Measurements from ENCODE around the gene ZNF438.
A peak's percentile ranks its signal among the peaks of the same experiment; 100 is the strongest.
"Not testable (repeated sequence)": the region's sequence is repeated elsewhere in the genome, so short reads cannot be mapped to it uniquely, and the experiment has no call there.

Gene ZNF438

DNA sequence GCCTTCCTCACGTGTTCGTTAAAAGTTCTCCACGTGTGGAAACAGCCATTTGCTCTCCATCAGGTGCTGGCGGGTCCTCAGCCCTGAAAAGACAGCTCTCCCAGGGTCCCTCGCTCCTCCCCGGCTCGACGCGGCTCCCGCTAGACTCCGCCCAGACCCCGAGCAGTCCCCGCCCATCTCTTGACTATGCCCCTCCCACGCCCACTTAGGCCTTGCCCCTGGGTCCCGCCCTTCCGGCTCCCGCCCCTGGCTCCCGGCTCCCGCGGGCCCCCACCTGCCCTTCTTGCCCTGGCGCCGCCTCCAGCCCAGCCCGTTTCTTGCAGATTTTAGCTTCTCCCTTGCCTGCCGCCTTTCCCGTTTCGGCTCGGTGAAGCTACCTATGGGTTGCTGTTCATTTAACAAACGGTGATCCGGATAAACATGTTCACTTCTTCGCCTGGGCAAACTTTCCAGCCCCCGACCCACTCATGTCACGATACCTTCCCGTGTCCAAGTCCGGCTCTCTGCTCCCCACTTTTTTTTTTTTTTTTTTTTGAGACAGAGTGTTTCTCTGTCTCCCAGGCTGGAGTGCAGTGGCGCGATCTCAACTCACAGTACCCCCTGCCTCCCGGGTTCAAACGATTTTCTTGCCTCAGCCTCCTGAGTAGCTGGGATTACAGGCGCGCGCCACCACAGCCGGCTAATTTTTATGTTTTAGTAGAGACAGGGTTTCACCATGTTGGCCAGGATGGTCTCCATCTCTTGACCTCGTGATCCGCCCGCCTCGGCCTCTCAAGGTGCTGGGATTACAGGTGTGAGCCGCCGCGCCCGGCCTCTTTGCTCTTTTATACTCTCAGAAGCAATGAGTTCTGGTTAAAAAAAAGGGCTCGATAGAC lies 830 bp upstream of the ZNF438 start:
- Mint-ChIP-seq H3K4me1 (peaks cover 18% of the 10 kb centered on the region), H3K27me3 (no peaks in the 10 kb centered on the region), H3K9me3 (no peaks in the 10 kb centered on the region), H3K4me3 (peak overlapping the region; percentile 79), H3K36me3 (no peaks in the 10 kb centered on the region), H3K27ac (peak overlapping the region; percentile 97)
- CTCF ChIA-PET = interaction anchor here (0.8 to 3.2 kb wide), 8 partner anchors 16 to 459 kb away, joined by 3 to 14 read pairs (median 4); no protein-coding TSS in a partner anchor
- peak; percentile 95 for DNase-seq

DNA sequence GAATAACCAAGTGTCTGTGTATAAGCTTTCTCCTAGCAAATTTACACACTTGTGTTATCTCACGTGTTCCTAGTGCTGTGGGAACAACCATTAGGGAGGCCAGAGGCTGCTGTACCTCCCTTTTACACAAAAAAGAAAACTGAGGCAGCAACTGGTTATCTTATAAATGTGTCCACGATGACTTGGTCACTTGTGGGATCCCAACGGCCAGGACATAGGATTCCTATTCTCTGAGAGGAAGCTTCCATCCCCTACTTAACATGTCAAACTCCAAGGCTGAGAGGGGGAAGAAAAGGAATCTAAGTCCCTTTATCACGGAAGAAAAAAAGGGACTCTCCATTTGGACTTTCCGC lies 484 bp downstream of the ZNF438 start:
- H3K4me3 Mint-ChIP-seq = peak overlapping the region; percentile 79
- no peaks in the 10 kb centered on the region for H3K9me3 Mint-ChIP-seq
- peaks cover 18% of the 10 kb centered on the region for H3K4me1 Mint-ChIP-seq
- no peaks in the 10 kb centered on the region for H3K36me3 Mint-ChIP-seq
- H3K27me3 Mint-ChIP-seq = no peaks in the 10 kb centered on the region
- DNase-seq = no peak
- peak overlapping the region; percentile 97 for H3K27ac Mint-ChIP-seq
- CTCF ChIA-PET = interaction anchor here (1.1 to 3.2 kb wide), 5 partner anchors 33 to 460 kb away, joined by 3 to 14 read pairs (median 4); no protein-coding TSS in a partner anchor

- no peaks in the 10 kb centered on the region for H3K36me3 Mint-ChIP-seq
- DNase-seq = no peak
- CTCF ChIA-PET = interaction anchor here (1.7 to 3.2 kb wide), 2 partner anchors 36 to 247 kb away, joined by 4 to 14 read pairs; no protein-coding TSS in a partner anchor
- H3K9me3 Mint-ChIP-seq = no peaks in the 10 kb centered on the region
- H3K4me1 Mint-ChIP-seq = peaks cover 18% of the 10 kb centered on the region
- no peaks in the 10 kb centered on the region for H3K27me3 Mint-ChIP-seq
- peak overlapping the region; percentile 21 for H3K27ac Mint-ChIP-seq
- peak overlapping the region; percentile 79 for H3K4me3 Mint-ChIP-seq
Observed at GRCh38 chr10:31030800-31031199, 865 bp downstream of the ZNF438 start.

- DNase-seq = no peak
- Mint-ChIP-seq H3K27me3 (no peaks in the 10 kb centered on the region), H3K9me3 (no peaks in the 10 kb centered on the region), H3K27ac (no peak overlapping the region), H3K4me1 (peaks cover 18% of the 10 kb centered on the region), H3K36me3 (no peaks in the 10 kb centered on the region), H3K4me3 (no peak overlapping the region)
- CTCF ChIA-PET = interaction anchor here (3.2 kb wide), 1 partner anchor 246 kb away, joined by 14 read pairs; no protein-coding TSS in a partner anchor
Observed at GRCh38 chr10:31030260-31030659, 1.4 kb downstream of the ZNF438 start.

- no peak overlapping the region for H3K4me3 Mint-ChIP-seq
- no peak for DNase-seq
- CTCF ChIA-PET = interaction anchor here (0.6 to 0.7 kb wide), 2 partner anchors 302 to 564 kb away, joined by 3 to 4 read pairs; no protein-coding TSS in a partner anchor
- H3K9me3 Mint-ChIP-seq = no peaks in the 10 kb centered on the region
- H3K27ac Mint-ChIP-seq = no peak overlapping the region
- peaks cover 17% of the 10 kb centered on the region for H3K4me1 Mint-ChIP-seq
- no peaks in the 10 kb centered on the region for H3K27me3 Mint-ChIP-seq
- H3K36me3 Mint-ChIP-seq = no peaks in the 10 kb centered on the region
Observed at GRCh38 chr10:31028081-31028480, 3.6 kb downstream of the ZNF438 start.

- H3K9me3 Mint-ChIP-seq, CTCF ChIA-PET, H3K36me3 Mint-ChIP-seq, DNase-seq, H3K4me3 Mint-ChIP-seq, H3K27me3 Mint-ChIP-seq: not testable (repeated sequence)
- peaks cover 10% of the 10 kb centered on the region for H3K4me1 Mint-ChIP-seq
- peak overlapping the region; percentile 37 for H3K27ac Mint-ChIP-seq
Observed at GRCh38 chr10:31026279-31026678, 5.4 kb downstream of the ZNF438 start.

GRCh38 chr10:31025142-31025541 lies 6.5 kb downstream of the ZNF438 start:
- no peak for DNase-seq
- no peaks in the 10 kb centered on the region for H3K9me3 Mint-ChIP-seq
- H3K4me3 Mint-ChIP-seq = no peak overlapping the region
- H3K27ac Mint-ChIP-seq = no peak overlapping the region
- H3K36me3 Mint-ChIP-seq = no peaks in the 10 kb centered on the region
- H3K4me1 Mint-ChIP-seq = peaks cover 2% of the 10 kb centered on the region
- H3K27me3 Mint-ChIP-seq = no peaks in the 10 kb centered on the region
- CTCF ChIA-PET = no interaction called here

DNA sequence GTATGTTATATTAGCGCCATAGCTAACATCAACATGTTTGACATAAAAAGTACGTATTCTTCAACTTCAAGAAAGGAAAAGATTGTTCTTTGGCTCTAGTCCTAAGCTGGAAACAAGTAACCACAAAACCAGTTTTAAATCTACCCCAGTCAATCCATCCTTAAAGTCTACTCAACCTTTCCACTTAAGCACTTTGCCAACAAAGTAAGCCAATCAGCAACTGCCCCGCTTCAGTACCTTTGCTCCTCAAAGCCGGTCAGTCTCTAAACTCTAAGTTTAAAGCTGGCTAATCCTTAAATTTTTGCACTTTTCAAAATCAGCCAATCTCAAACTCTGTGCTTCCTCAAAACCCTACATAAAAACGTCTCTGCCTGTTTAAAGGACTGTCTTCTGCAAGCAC lies 8.1 kb downstream of the ZNF438 start:
- no peaks in the 10 kb centered on the region for H3K4me1 Mint-ChIP-seq
- no peak overlapping the region for H3K27ac Mint-ChIP-seq
- H3K9me3 Mint-ChIP-seq = no peaks in the 10 kb centered on the region
- no peak for DNase-seq
- no peak overlapping the region for H3K4me3 Mint-ChIP-seq
- H3K36me3 Mint-ChIP-seq = no peaks in the 10 kb centered on the region
- no peaks in the 10 kb centered on the region for H3K27me3 Mint-ChIP-seq
- CTCF ChIA-PET = interaction anchor here (1.5 kb wide), 1 partner anchor 16 kb away, joined by 4 read pairs; no protein-coding TSS in a partner anchor

DNA sequence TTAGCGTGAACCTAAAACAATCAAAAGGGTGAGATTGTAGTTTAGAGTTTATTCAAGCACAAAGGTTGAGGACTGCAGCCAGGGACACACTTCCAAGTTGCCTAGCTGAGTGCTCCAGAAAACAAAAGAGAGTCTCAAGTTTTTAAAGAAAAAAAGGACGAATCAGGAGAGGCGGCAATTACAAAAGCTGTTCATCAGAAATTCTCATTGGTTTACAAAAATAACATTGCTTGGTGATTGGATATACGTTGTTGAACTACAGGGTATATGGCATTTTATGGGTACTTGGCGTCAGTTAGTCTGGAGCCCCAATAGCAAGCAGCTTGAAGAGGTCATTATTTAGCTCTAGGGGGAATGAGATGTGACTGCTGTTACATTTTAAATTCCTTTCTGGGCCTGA lies 11.5 kb downstream of the ZNF438 start:
- CTCF ChIA-PET = no interaction called here
- H3K4me1 Mint-ChIP-seq = no peaks in the 10 kb centered on the region

DNA sequence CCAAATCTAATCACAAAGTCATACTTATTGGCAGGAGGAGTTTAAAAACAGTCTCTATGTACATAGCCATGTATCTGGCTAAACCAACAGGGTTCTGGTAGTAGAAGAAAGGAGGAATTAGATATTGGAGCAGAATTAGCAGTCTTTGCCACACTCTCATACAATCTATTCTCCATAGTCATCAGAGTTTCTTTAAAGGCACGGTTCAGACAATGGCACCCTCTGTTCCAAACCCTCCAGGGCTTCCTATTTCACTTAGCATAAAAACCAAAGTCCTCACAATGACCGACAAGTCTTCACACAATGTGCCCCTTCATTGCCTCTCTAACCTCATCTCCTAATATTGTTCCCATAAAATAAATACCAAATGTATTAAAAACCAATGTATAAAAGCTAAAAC lies 12.7 kb downstream of the ZNF438 start:
- CTCF ChIA-PET = no interaction called here
- Mint-ChIP-seq H3K4me3 (no peak overlapping the region), H3K9me3 (no peaks in the 10 kb centered on the region), H3K4me1 (no peaks in the 10 kb centered on the region), H3K36me3 (no peaks in the 10 kb centered on the region), H3K27me3 (no peaks in the 10 kb centered on the region), H3K27ac (no peak overlapping the region)
- no peak for DNase-seq

More for the DNA sequence above, 11.5 kb downstream of the ZNF438 start:
- DNase-seq = no peak
- Mint-ChIP-seq H3K36me3 (no peaks in the 10 kb centered on the region), H3K27me3 (no peaks in the 10 kb centered on the region), H3K27ac (no peak overlapping the region), H3K4me3 (no peak overlapping the region), H3K9me3 (no peaks in the 10 kb centered on the region)

GRCh38 chr10:31018356-31018750 lies 13.3 kb downstream of the ZNF438 start:
- no peak overlapping the region for H3K4me3 Mint-ChIP-seq
- DNase-seq = no peak
- no peaks in the 10 kb centered on the region for H3K27me3 Mint-ChIP-seq
- no peaks in the 10 kb centered on the region for H3K9me3 Mint-ChIP-seq
- H3K4me1 Mint-ChIP-seq = no peaks in the 10 kb centered on the region
- no peaks in the 10 kb centered on the region for H3K36me3 Mint-ChIP-seq
- no peak overlapping the region for H3K27ac Mint-ChIP-seq
- CTCF ChIA-PET = no interaction called here

DNA sequence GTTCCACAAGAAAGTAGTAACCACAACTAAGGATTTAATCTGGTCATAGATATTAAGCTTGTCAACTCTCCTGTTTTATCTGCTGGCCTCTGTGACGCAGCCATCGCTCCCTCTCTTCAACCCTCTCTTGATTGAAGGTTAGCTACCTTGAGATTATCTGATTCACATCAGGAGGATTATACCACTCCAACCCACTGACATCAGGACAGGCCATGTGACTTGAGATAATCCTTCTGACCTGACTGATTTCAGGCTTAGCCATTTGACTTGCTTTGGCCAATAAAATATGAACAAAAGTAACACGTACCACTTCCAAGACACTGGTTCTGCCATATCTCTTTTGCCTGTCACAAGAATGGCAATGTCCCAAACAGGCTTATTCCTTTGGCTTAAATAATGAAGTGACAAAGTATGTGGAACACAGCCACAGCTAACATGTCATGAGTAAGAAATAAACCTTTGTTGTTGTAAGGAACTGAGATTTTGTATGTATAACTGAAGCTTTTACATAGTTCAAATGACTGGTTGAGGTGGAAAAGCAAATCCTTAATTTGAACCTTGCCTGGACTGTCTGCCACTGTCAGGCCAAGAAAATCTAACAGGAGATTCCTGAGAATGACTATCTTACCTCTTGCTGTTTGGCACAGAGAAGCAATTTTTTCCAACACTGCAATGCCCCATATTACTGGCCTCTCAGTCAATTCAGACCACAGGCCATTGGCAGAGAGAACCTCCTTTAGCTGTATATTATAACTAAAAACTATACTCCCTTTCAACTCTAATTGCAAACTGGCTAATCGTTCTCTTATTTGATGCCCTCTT lies 13.9 kb downstream of the ZNF438 start:
- H3K27ac Mint-ChIP-seq = no peak overlapping the region
- H3K9me3 Mint-ChIP-seq = no peaks in the 10 kb centered on the region
- H3K4me3 Mint-ChIP-seq = no peak overlapping the region
- CTCF ChIA-PET = interaction anchor here (1.1 kb wide), 1 partner anchor 48 kb away, joined by 3 read pairs; no protein-coding TSS in a partner anchor
- H3K4me1 Mint-ChIP-seq = no peaks in the 10 kb centered on the region
- H3K27me3 Mint-ChIP-seq = no peaks in the 10 kb centered on the region
- H3K36me3 Mint-ChIP-seq = no peaks in the 10 kb centered on the region
- DNase-seq = no peak

DNA sequence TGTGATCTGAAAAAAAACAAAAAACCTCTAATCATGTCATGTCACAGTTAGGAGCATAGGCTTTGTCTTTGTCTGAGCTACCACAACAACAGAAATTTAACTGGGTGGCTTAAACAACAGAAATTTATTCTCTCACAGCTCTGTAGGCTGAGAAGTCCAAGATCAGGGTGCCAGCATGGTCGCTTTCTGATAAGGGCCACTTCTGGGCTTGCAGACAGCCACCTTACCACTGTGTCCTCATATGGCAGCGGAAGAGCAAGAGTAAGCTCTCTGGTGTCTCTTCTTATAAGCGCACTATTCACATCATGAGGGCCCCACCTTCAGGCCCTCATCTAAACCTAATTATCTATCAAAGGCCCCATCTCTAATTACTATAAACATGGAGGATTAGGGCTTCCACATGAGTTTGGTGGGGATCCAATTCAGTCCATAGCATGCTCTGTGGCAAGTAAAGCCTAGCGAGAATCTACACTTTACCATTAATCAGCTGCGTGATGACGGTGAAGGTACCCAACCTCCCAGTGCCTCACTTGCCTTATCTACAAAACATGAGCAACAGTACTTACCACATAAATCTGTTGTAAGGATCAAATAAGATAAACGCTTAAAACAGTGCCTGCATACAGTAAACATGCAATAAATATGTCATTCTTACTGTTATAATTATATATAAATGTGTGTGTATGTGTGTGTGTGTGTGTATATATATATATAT lies 17.3 kb downstream of the ZNF438 start:
- no peaks in the 10 kb centered on the region for H3K36me3 Mint-ChIP-seq
- no peak overlapping the region for H3K4me3 Mint-ChIP-seq
- H3K27me3 Mint-ChIP-seq = no peaks in the 10 kb centered on the region
- peaks cover 6% of the 10 kb centered on the region for H3K4me1 Mint-ChIP-seq
- no peaks in the 10 kb centered on the region for H3K9me3 Mint-ChIP-seq
- no peak for DNase-seq
- no peak overlapping the region for H3K27ac Mint-ChIP-seq
- CTCF ChIA-PET = no interaction called here

- no peaks in the 10 kb centered on the region for H3K9me3 Mint-ChIP-seq
- CTCF ChIA-PET = no interaction called here
- no peak overlapping the region for H3K4me3 Mint-ChIP-seq
- no peak overlapping the region for H3K27ac Mint-ChIP-seq
- peaks cover 6% of the 10 kb centered on the region for H3K4me1 Mint-ChIP-seq
- no peaks in the 10 kb centered on the region for H3K36me3 Mint-ChIP-seq
- DNase-seq = no peak
- H3K27me3 Mint-ChIP-seq = no peaks in the 10 kb centered on the region
Observed at GRCh38 chr10:31013331-31013730, 18.3 kb downstream of the ZNF438 start.

All from activated naive CD4-positive, alpha-beta T cell treated with anti-CD3 and anti-CD28 coated beads, Interleukin-2, amount 10 ng/mL, durations not matched to agents 7 days and 5 days (primary cell).